RPMI8226 (cell line): ENCODE results near the gene RPL19.

ENCODE experiments used
- DNase-seq: peaks from one replicate; pipeline ENCODE4 v3.0.0-alpha.2; 2015

Gene RPL19

GRCh38 chr17:39252788-39253460, 52.8 kb downstream of the RPL19 start:
- no peak for DNase-seq
